PC-9 (cell line): ENCODE measurements around the gene SHISA5.

Experiments used
- CTCF ChIP-seq: fragments of 200-600 bp; sonication (generic); conservative IDR thresholded peaks from 2 replicates; pipeline ENCODE4 v1.6.1; 2017; ENCODE audit warnings: mixed run types, antibody characterized with exemption, mild to moderate bottlenecking, moderate library complexity
- EZH2 ChIP-seq: fragments of 200-600 bp; sonication (generic); IDR thresholded peaks from 2 replicates; pipeline ENCODE4 v1.8.0; 2017; ENCODE audit warnings: antibody characterized with exemption, low read depth

GRCh38 chr3:48507256-48508061, 3.5 kb upstream of the SHISA5 start:
- TF ChIP-seq CTCF (no peak; the same call in 1 of the 2 replicates), EZH2 (no peak)
